GM12878 (cell line): ENCODE data around the gene ECSIT. TPM values are rescaled to one million over a fixed set of nuclear protein-coding genes. Genes with fewer than 3 reads are reported as not detected.

Experiments used
- BCLAF1 ChIP-seq: fragments of 450-650 bp; IDR thresholded peaks from 2 replicates; pipeline ENCODE4 v1.6.1; 2017; ENCODE audit warnings: antibody characterized with exemption, mild to moderate bottlenecking, moderate library complexity
- CHD2 ChIP-seq: IDR thresholded peaks from 2 replicates; pipeline ENCODE4 v1.6.1; 2011; ENCODE audit warnings: low read depth, low read length, improper control_type of control experiment, borderline replicate concordance
- ETV6 ChIP-seq, 2 experiments: fragments of 450-650 bp in 1 of 2; IDR thresholded peaks in 1 of 2; conservative IDR thresholded peaks in 1 of 2; 2 replicates each; pipeline ENCODE4 v1.6.1; 2014; ENCODE audit warnings: antibody characterized with exemption in 1 of 2, borderline replicate concordance in 1 of 2, low read depth in 1 of 2, mild to moderate bottlenecking in 1 of 2, moderate library complexity in 1 of 2
- FOXK2 ChIP-seq: fragments of 450-650 bp; IDR thresholded peaks from 2 replicates; pipeline ENCODE4 v1.6.1; 2017; ENCODE audit warnings: mild to moderate bottlenecking, moderate library complexity
- GATAD2B ChIP-seq: fragments of 450-650 bp; conservative IDR thresholded peaks from 2 replicates; pipeline ENCODE4 v1.6.1; 2017; ENCODE audit warnings: low read depth, mild to moderate bottlenecking, moderate library complexity
- PKNOX1 ChIP-seq: fragments of 450-650 bp; IDR thresholded peaks from 2 replicates; pipeline ENCODE4 v1.6.1; 2016; ENCODE audit warnings: mild to moderate bottlenecking
- SP1 ChIP-seq: IDR thresholded peaks from one replicate; pipeline ENCODE4 v1.6.1; 2011; ENCODE audit warnings: low read depth, low read length
- SREBF2 ChIP-seq: IDR thresholded peaks from 2 replicates; pipeline ENCODE4 v1.6.1; 2012; ENCODE audit warnings: mild to moderate bottlenecking, low read length
- ZBTB4 ChIP-seq: fragments of 450-650 bp; formaldehyde crosslinking; IDR thresholded peaks from 2 replicates; pipeline ENCODE4 v1.4.0; 2022; ENCODE audit warnings: mild to moderate bottlenecking, moderate library complexity
- ZBTB40 ChIP-seq: fragments of 450-650 bp; IDR thresholded peaks from 2 replicates; pipeline ENCODE4 v1.6.1; 2016; ENCODE audit warnings: mild to moderate bottlenecking, moderate library complexity, borderline replicate concordance
- ZNF217 ChIP-seq: fragments of 450-650 bp; IDR thresholded peaks from 2 replicates; pipeline ENCODE4 v1.6.1; 2017; ENCODE audit warnings: antibody characterized with exemption, mild to moderate bottlenecking
- ZNF622 ChIP-seq: fragments of 450-650 bp; IDR thresholded peaks from 2 replicates; pipeline ENCODE4 v1.6.1; 2017; ENCODE audit warnings: mild to moderate bottlenecking, inconsistent platforms
- polyA plus RNA-seq, 11 experiments: library from polyadenylated mRNA; depleted of rRNA in 4 of 11; unstranded in 6 of 11; stranded (reverse) in 5 of 11; fragments of >200 nt; fragmentation: Nextera tagmentation in 4 of 11; fragmentation: Illumina TruSeq in 1 of 11; extraction: Ambion mirVana in 4 of 11; extraction: Trizol in 1 of 11; gene quantifications; 1 replicate in 1 of 11; 2 replicates in 10 of 11; pipeline versions ENCODE4 v1.2.1 to v1.2.3, GENCODE V29; 2011 to 2016; ENCODE audit warnings: inconsistent platforms in 2 of 11, missing spikeins in 2 of 11, low read depth in 1 of 11
- total RNA-seq, 4 experiments: library from RNA; depleted of rRNA in 3 of 4; stranded (reverse); fragments of >200 nt in 3 of 4; fragmentation: Illumina TruSeq in 1 of 4; extraction: Trizol in 1 of 4; gene quantifications; 2 replicates each; pipeline versions ENCODE4 v1.2.1 to v1.2.3, GENCODE V29; 2013 to 2021

ECSIT gene
- total and polyA plus RNA-seq, 10 of the 15 experiments (the other 5 are each of a cell fraction or from before 2014, with no cell fraction given), result 1.0 to 59.6 (median 41.3) TPM

- TF ChIP-seq PKNOX1, result peak; percentile 60; the same call in 1 of the 2 replicates
- TF ChIP-seq ETV6 (conservative IDR thresholded peaks at IDR 0.05 in 1 of 2, IDR thresholded peaks at IDR 0.05 in 1 of 2; ENCODE audit: borderline replicate concordance in 1 of 2, low read depth in 1 of 2), result no peak
- TF ChIP-seq ZBTB40, result no peak
- TF ChIP-seq CHD2, result peak; percentile 68; the same call in 1 of the 2 replicates
- no peak for TF ChIP-seq ZNF217
- TF ChIP-seq SP1, result peak; percentile 58
- no peak for TF ChIP-seq SREBF2
- no peak for TF ChIP-seq FOXK2
- no peak for TF ChIP-seq ZNF622
- 0 out of 2 replicates have a peak, but pooled peaks have one; percentile 53 for TF ChIP-seq GATAD2B
- TF ChIP-seq BCLAF1, result no peak
- no peak for TF ChIP-seq ZBTB4 (CRISPR knock-in tag)
- TF ChIP-seq, all 136 proteins: peak for 21
These were observed 45.8 kb upstream of the ECSIT start (continued) for GRCh38 chr19:11574689-11575088.
